Umbilical cord (tissue), 2 donors: ENCODE results near the gene OR52H1. TPM values are rescaled to one million over a fixed set of nuclear protein-coding genes. Genes with fewer than 3 reads are reported as not detected.

Source experiments
- DNase-seq: peaks from one replicate; pipeline ENCODE4 v3.0.0-alpha.2; 2015; ENCODE audit warnings: low spot score
- total RNA-seq: library from RNA; depleted of rRNA; stranded (reverse); fragments of >200 nt; gene quantifications from one replicate; pipeline ENCODE4 v1.2.3, GENCODE V29; 2014; ENCODE audit warnings: low replicate concordance; ENCODE audit not compliant: insufficient read depth

The OR52H1 gene
- total RNA-seq, 1 donor from 2014 or later: 1.7 TPM

DNA sequence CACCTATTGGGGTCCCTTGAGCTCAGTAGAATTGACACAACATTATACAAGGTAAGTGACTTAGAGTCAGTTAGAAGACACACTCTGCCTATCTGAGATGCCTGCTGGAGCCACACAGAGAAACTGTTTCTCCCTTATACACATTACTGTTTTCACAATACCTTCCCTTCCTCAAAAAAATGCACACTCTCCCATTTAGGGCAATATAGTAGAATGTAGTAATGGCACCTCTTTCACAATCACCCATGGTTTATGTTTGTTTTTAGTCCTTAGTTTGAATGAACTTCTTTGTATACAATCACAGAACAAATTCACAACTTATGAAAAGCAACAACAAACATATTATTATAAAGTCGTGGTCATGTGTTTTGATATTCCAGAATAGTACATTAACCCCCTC lies 14.3 kb downstream of the OR52H1 start:
- no peak for DNase-seq

DNA sequence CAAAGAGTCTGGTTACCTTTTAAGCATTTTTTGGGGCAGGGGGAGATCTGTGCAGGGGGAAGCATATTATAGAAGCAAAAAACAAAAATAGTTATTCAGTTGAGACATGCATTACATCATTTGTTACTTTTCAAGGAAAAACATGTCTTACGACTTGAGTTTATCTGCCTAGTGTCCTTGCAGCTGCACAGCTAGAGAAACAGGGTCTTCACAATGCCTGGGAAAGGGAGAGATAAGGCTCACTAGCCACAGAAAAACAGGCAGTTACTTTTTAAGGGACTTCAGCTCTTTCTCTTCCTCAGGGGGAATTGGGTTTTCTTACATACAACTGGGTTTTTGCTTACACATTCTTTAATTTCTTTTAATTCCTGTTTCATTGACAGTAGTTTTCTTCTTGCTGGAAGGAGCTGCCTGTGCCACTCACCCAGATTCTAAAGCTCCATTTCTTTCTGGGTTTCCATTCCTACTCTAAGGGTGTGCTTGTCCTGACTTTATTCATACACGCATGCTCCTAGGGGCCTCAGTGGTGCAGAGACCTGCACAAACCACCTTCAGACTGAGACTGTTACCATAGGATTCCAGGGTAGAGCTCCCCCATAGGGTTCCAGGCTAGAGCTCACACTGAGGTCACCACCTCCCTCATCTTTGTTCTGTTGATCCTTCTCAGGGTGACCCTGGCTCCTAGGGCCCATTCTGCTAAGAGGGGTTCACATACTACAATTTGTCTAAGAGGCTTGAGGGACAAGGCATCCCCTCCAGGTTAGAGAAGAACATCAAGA lies 17.1 kb downstream of the OR52H1 start:
- no peak for DNase-seq

DNA sequence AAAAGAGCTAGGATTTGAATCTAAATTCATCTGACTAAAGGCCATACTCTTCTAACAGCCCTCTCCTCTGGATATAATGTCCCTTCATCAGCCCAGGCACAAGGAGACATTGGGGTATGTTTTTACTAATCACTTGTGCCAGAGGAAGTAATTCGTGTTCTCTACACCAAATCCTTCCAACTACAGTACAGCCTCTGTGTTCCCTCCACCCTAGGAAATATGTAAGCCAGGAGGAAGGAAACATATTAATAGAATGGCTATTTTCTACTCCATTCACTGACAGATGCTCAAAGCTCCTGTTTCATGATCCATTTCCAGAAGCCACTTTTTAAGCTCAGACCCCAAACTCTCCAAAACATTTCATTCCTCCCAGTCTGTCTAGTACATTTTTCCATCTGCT lies 19.8 kb downstream of the OR52H1 start:
- no peak for DNase-seq

DNA sequence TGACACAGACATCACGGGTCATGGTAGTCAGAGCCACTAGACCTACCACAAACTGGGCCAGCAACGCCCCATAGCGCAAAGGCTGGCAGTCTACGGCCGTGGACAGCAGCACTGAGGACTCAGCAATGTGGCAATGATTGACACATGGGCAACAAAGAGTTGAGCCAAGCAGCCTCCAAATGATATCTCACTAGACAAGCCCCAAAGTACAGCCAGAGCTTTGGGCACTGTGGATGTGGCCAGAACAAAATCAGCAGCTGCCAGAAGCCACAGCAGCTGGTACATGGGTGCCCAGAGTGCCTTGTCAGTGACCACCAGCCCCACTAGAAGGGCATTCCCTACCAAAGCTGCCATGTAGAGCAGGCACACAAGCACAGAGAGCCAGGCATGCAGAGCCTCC lies 20.6 kb downstream of the OR52H1 start:
- no peak for DNase-seq

DNA sequence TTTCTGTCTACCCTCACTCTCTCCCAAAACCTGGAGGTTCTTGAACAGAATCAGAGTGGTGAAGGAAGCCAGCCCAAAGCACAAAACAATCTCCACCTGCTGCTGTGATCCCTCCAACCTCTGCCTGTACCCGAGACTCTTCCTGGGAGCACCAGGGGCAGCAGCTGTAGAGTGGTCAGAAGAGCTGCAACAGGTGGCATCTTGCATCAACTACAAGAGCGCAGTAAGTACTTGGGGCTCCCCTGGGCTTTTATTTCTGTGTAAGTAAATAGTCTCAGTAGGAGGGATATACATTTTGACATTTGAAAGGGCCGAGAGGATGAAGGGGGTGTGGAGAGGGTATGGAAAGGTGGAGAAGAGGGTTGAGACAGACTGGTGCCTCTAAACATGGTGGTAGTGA lies 23.6 kb downstream of the OR52H1 start:
- no peak for DNase-seq

DNA sequence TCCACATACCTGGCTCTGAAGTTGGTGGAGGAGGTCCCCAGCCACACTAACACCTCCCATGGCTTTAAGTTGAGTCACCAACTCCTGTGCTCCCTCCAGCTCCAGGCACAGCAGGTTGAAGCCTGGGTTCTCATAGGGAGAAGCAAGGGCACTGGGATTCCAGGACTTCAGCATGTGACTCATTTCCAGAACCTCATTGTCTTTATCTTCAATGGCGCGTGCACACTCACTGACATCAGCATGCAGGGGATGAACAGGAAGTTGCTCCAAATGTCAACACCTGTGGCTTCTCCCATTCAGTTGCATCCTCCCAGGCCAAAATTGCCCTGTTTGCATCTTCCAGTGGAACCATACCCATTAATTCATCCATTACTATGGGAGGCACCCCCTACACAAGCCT lies 26.0 kb downstream of the OR52H1 start:
- no peak for DNase-seq

DNA sequence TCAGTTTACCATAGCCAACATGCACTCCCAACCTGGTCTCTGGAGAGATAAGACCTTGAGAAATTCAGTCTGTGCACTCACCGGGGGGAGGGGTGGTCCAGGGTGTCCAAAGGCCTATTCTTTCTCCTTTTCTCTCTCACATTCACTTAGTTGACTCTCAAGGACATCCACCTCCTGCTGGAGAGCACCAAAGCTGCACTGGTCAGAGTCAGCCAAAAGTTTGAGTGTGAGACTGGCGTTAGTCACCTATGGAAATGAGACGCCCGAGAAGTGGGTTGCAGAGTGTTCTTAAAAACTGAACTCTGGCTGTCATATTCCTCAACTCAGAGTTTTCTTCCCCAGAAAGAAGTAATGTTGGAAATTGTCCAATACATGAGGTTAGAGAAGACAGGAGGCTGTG lies 26.8 kb downstream of the OR52H1 start:
- no peak for DNase-seq

DNA sequence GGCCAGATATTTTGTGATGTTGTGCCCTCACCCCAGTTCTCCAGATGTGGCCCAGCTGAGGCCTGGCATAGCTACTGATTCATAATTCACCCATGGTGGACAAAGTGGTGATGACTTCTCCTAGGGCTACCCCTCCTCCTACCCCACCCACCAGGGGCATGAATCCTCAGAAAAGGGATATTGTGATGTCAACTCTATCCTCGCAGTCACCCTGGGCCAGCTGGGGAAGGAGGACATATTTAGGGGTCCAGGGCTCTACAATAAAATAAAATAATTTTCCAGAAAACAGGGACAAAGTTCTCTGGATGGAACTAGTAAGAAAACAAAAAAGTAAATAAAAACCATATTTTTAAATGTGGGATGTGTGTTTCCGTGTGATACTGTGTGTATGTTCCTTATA lies 31.7 kb downstream of the OR52H1 start, which contains the start of gene UBQLNL:
Gene UBQLNL (minus strand): TSS at position 101 of the 400 bp plus-strand sequence. CDS start 258 bp downstream, outside the sequence.
- no peak for DNase-seq

DNA sequence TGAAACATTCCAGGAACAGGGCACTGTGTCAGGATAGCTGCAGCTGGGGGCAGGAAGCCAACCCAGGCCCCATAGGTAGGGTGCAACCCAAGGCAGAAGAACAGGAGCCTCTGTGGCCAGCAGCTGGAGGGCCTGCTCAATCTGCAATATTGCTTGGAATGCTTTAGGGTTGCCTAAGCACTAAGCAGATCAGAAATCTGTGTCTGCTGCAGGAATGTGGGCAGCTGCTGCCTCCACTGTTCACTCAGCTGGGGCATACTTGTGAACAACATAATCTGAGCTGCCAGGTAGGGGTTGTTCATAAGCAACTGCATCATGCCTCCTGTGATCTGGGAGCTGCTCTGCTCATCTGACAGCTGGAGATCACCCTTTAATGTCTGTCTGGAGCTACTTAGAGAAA lies 33.5 kb downstream of the OR52H1 start:
- DNase-seq: no peak

DNA sequence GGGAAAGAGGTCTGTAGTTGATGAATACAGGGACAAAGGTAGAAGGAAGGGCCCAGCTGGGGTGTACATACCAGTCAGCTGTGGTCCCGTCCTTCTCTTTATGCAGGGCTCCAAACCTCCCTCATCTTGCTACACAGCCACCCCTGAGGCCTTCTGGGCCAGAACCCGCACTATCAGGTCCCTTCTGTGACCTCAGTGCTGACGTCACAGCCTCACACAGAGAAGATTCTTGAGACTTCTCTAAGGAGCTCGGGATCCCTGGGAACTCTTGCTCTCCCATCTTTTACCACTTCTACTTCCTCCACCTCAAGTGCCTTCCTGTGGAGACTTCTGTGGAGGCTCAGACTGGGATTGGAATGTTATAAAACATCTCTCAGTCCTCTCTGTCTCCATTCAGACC lies 38.5 kb downstream of the OR52H1 start, which contains the start of gene UBQLN3:
Gene UBQLN3 (minus strand): TSS at position 155 of the 400 bp plus-strand sequence. CDS start 399 bp downstream, outside the sequence.
- no peak for DNase-seq

DNA sequence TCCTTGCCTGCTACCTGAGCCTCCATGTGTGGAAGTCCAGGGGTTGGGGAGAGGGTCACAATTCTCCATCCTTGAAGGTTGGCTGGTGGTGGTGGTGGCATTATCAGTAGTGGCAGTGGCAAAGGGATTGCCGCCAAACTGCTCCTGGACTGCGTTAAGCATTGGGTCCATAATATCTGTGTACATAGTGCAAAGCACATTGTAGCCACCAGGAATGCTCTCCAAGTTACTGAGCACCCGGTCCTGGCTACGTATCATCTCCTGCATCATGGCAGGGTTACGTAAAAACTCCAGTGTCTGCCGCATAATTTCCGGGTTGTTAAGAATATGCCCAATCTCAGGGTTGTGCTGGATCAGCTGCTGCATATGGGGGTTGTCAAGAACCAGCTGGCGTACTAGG lies 39.7 kb downstream of the OR52H1 start:
- DNase-seq: no peak

DNA sequence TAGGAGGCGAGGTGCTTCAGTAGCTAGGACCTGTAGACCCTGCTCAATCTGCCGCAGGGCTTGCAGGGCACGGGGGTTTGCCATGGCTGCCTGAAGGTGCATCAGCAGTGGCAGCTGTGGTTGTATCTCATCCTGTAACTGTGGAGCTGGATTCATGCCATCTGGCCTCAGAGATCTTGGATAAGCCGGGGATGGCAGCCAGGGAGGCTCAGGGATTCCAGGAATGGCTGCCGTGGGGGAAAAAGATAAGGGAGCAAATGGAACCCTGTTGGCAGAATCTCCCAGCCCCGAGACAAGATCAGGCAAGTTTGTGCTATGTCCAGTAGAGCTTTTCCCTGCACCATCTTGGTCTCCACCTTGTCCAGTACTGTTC lies 40.4 kb downstream of the OR52H1 start:
- DNase-seq: peak; percentile 5

DNA sequence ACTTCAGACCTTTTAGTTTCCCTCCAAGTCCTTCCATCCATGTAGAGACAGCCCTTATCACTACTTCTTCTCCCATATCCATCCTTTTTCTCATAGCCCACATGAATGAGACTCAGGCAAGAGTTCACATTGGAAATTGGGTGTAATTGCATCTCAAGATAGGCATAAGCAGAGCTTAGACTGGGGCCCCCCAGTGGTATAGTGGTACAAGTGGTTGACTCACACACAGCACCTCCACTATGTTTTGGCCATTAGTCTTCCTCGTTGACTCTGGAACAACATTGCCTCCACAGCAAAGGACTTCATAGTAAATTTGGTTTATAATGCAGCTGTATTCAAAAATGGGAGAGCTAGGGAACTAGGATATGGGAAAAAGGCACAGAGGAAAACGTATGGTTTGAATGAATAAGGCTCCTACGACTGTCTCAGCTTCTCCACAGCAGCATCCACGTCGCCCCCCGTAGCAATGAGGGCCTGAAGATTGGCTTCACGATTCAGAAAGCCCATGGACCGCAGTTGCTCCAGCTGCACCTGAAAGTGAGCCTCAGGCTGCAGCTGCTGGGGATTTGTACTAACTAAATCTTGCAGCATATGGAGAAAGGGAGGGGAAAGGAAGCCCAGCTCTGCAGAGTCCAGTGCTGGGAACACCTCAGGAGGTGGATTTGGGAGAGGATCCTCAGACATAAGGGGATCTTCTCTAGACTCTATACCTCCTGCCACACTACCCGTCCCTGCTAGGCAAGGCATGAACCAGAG lies 41.0 kb downstream of the OR52H1 start:
- DNase-seq: no peak

DNA sequence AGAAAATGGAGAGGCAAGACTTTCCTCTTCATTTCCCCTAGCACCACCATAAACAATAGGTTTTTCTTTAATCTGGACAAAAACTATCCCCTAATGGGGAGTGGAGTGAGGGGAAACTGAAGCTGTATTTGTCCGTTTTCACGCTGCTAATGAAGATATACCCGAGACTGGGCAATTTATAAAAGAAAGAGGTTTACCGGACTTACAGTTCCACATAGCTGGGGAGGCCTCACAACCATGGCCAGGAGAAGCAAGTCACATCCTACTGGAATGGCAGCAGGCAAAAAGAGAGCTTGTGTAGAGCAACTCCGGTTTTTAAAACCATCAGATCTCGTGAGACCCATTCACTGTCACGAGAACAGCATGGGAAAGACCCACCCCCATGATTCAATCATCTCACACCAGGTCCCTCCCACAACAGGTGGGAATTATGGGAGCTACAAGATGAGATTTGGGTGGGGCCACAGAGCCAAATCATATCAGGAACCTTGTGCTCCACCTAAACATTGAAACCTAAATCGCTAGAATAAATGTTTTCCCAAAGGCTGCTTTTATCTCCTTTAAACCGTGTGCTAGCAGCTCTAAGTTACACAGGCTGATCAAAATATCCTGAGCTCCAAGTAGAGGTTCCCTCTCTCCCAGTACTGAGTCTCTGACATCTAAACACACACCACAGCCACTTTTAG lies 42.8 kb downstream of the OR52H1 start:
- DNase-seq: no peak

DNA sequence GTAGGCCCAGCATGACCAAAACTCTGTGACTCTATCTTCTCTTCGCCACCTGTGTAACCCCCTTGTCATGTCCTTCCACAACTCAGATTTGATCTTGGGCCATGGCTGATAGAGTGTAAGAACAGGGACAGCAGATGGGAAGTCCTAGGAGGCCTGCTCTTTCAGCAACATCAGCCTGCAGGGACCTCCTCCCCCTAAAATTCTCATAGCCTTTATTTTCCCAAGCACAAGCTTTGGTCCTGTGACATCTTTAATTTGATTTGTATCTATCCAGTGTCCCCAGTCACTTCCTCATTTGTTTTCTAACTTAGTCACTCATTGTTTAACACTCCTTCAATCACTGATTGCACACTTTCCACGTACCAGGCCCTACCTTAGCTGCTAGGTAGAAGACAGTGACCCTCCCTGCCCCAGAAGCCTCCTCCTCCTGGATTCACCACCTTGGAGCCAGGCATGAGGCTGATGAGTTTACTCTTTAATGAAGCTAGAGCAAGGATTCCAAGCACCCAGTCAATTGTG lies 43.9 kb downstream of the OR52H1 start:
- DNase-seq: no peak

DNA sequence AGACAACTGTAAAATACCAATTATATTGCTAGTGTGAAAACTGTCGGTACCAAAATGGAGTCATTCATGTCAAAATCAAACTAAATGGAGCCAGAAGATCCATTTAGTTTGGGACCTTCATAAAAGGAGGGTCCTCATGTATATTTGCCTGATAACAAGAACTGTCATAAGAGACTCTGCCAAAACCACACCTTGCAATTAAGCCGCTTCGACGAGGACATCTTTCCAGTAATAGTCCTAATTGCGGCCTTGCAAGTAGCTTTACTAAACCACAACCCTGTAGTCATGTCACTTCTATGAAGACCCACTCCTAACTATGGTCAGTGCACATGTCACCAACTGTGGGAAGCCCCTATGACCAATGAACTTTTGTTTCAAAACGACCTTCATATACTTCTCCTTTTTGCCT lies 47.9 kb downstream of the OR52H1 start:
- no peak for DNase-seq

DNA sequence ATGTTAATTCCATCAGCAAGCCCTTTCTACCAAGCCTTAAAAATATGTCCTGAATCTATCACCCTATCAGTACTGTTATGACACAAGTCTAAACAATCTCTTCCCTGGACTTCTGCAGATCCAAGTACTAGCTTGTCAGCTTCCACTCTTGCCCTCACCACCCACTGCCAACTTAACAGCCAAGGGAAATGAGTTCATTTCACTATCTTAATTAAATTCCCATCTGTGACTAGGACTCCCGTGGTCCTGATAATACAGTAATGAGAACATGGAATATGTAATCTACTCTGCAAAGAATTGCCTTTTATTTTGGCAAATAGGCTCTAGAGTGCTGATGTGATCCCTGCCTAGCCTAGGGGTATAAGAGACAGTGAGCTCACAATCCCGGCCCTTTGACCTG lies 48.7 kb downstream of the OR52H1 start:
- no peak for DNase-seq

Other genes with a start within 250 kb of the OR52H1 start
- 3.1 TPM for gene OR51B4, start 246.6 kb downstream of the OR52H1 start, total RNA-seq
- 2.9 TPM for gene OR51B2, start 224.2 kb downstream of the OR52H1 start, total RNA-seq
- 17.1 TPM for gene OR51B5, start 205.0 kb downstream of the OR52H1 start, total RNA-seq
- 3.6 TPM for gene OR51B6, start 197.0 kb downstream of the OR52H1 start, total RNA-seq
- gene OR51M1, start 164.7 kb downstream of the OR52H1 start, total RNA-seq: 3.9 TPM
- not detected for gene OR51Q1, start 126.4 kb downstream of the OR52H1 start, total RNA-seq
- 6.3 TPM for gene OR51I1, start 107.0 kb downstream of the OR52H1 start, total RNA-seq
- gene OR51I2, start 99.2 kb downstream of the OR52H1 start, total RNA-seq: 3.1 TPM
- gene OR52D1, start 59.9 kb downstream of the OR52H1 start, total RNA-seq: not detected
- gene UBQLN3, start 38.6 kb downstream of the OR52H1 start, total RNA-seq: 2.6 TPM
- not detected for gene UBQLNL, start 31.8 kb downstream of the OR52H1 start, total RNA-seq
- not detected for gene OR52B6, start 32.3 kb upstream of the OR52H1 start, total RNA-seq
- gene TRIM6, start 48.1 kb upstream of the OR52H1 start, total RNA-seq: 4.1 TPM
- 10.1 TPM for gene TRIM34, start 76.5 kb upstream of the OR52H1 start, total RNA-seq
- gene TRIM5, start 136.5 kb upstream of the OR52H1 start, total RNA-seq: 22.9 TPM
- 67.7 TPM for gene TRIM22, start 141.2 kb upstream of the OR52H1 start, total RNA-seq
- not detected for gene OR56B1, start 187.9 kb upstream of the OR52H1 start, total RNA-seq
- 1.9 TPM for gene OR52N4, start 205.7 kb upstream of the OR52H1 start, total RNA-seq
- gene OR52N5, start 234.8 kb upstream of the OR52H1 start, total RNA-seq: 0.72 TPM
- gene OR52N1, start 242.7 kb upstream of the OR52H1 start, total RNA-seq: 0.96 TPM